HepG2 (cell line): Measurements from ENCODE around the gene CABLES1. TPM values are rescaled to one million over a fixed set of nuclear protein-coding genes. Genes with fewer than 3 reads are reported as not detected.

Experiments used
- CREB1 ChIP-seq, 2 experiments: fragments of 450-650 bp in 1 of 2; IDR thresholded peaks; 2 replicates each; pipeline ENCODE4 v1.6.1; 2016 to 2017; ENCODE audit warnings: control low read depth in 1 of 2, mild to moderate bottlenecking in 1 of 2, missing compliant biosample characterization in 1 of 2, missing genetic modification characterization in 1 of 2
- ELK4 ChIP-seq: sonication (generic); formaldehyde crosslinking; IDR thresholded peaks from 2 replicates; pipeline ENCODE4 v1.9.0; 2021; ENCODE audit warnings: missing genetic modification reagents, borderline replicate concordance
- ERF ChIP-seq: IDR thresholded peaks from 2 replicates; pipeline ENCODE4 v1.6.1; 2018; ENCODE audit warnings: missing biosample characterization, missing genetic modification reagents
- HMG20A ChIP-seq: IDR thresholded peaks from 2 replicates; pipeline ENCODE4 v1.6.1; 2016; ENCODE audit warnings: borderline replicate concordance
- KLF9 ChIP-seq: IDR thresholded peaks from 2 replicates; pipeline ENCODE4 v1.6.1; 2016; ENCODE audit warnings: low read depth
- LCORL ChIP-seq, 2 experiments: fragments of 450-650 bp in 1 of 2; sonication (generic) in 1 of 2; formaldehyde crosslinking in 1 of 2; IDR thresholded peaks; 2 replicates each; pipeline versions ENCODE4 v1.5.0 to v1.6.1; 2017 to 2020; ENCODE audit warnings: antibody characterized with exemption in 1 of 2, missing genetic modification reagents in 1 of 2
- MEF2D ChIP-seq: sonication (generic); formaldehyde crosslinking; IDR thresholded peaks from 2 replicates; pipeline ENCODE4 v1.5.1; 2020; ENCODE audit warnings: mild to moderate bottlenecking, missing genetic modification reagents
- NCOA2 ChIP-seq: sonication (generic); formaldehyde crosslinking; IDR thresholded peaks from 2 replicates; pipeline ENCODE4 v1.8.0; 2022; ENCODE audit warnings: inconsistent platforms
- NFATC3 ChIP-seq: sonication (generic); formaldehyde crosslinking; IDR thresholded peaks from 2 replicates; pipeline ENCODE4 v1.5.1; 2020; ENCODE audit warnings: mild to moderate bottlenecking, missing genetic modification reagents
- PATZ1 ChIP-seq: sonication (generic); formaldehyde crosslinking; IDR thresholded peaks from 2 replicates; pipeline ENCODE4 v1.4.0; 2020; ENCODE audit warnings: missing genetic modification reagents
- PCBP1 ChIP-seq: fragments of 200-400 bp; formaldehyde crosslinking; IDR thresholded peaks from 2 replicates; pipeline ENCODE4 v1.6.1; 2017; ENCODE audit warnings: mild to moderate bottlenecking, low read depth, low read length, borderline replicate concordance
- SAP130 ChIP-seq: IDR thresholded peaks from 2 replicates; pipeline ENCODE4 v1.6.1; 2016; ENCODE audit warnings: low read depth
- SOX6 ChIP-seq, 2 experiments: fragments of 450-650 bp in 1 of 2; sonication (generic) in 1 of 2; formaldehyde crosslinking in 1 of 2; IDR thresholded peaks; 2 replicates each; pipeline versions ENCODE4 v1.4.0 to v1.6.1; 2017 to 2020; ENCODE audit warnings: antibody characterized with exemption in 1 of 2, mild to moderate bottlenecking in 1 of 2, missing genetic modification reagents in 1 of 2
- TBX2 ChIP-seq: sonication (generic); formaldehyde crosslinking; IDR thresholded peaks from 2 replicates; pipeline ENCODE4 v1.5.0; 2020; ENCODE audit warnings: missing genetic modification reagents, mild to moderate bottlenecking, borderline replicate concordance
- ZBTB7B ChIP-seq: sonication (generic); formaldehyde crosslinking; IDR thresholded peaks from 2 replicates; pipeline ENCODE4 v1.4.0; 2020; ENCODE audit warnings: missing genetic modification reagents
- ZNF430 ChIP-seq: sonication (generic); formaldehyde crosslinking; IDR thresholded peaks from 2 replicates; pipeline ENCODE4 v1.9.0; 2021; ENCODE audit warnings: mild to moderate bottlenecking, missing genetic modification reagents
- ZSCAN31 ChIP-seq: sonication (generic); formaldehyde crosslinking; IDR thresholded peaks from 2 replicates; pipeline ENCODE4 v1.5.0; 2020; ENCODE audit warnings: low read depth, mild to moderate bottlenecking, missing genetic modification reagents
- ZZZ3 ChIP-seq: sonication (generic); formaldehyde crosslinking; IDR thresholded peaks from 2 replicates; pipeline ENCODE4 v1.4.0; 2020; ENCODE audit warnings: missing genetic modification reagents, mild to moderate bottlenecking, borderline replicate concordance
- polyA plus RNA-seq, 8 experiments: library from polyadenylated mRNA; depleted of rRNA in 3 of 8; stranded (reverse) in 7 of 8; unstranded in 1 of 8; fragments of >200 nt; fragmentation: Illumina TruSeq in 4 of 8; extraction: Trizol in 4 of 8; gene quantifications; 2 replicates each; pipeline versions ENCODE4 v1.2.1 to v1.2.3, GENCODE V29; 2011 to 2016; ENCODE audit warnings: low read depth in 4 of 8, missing spikeins in 1 of 8, mixed read lengths in 1 of 8; ENCODE audit not compliant: insufficient read depth in 1 of 8
- total RNA-seq, 5 experiments: library from RNA; depleted of rRNA; stranded (reverse); fragments of >200 nt; fragmentation: Illumina TruSeq; extraction: Trizol; gene quantifications; 2 replicates each; pipeline ENCODE4 v1.2.3, GENCODE V29; 2016; ENCODE audit warnings: low read depth in 1 of 5
- TF ChIP-seq, protein P1 (sequence below): sonication (generic); formaldehyde crosslinking; IDR thresholded peaks from 2 replicates; pipeline ENCODE4 v1.4.0; 2020; ENCODE audit warnings: mild to moderate bottlenecking, missing genetic modification reagents, borderline replicate concordance

Gene CABLES1
- total and polyA plus RNA-seq, 2 of the 13 experiments (the other 11 are each of a cell fraction or from before 2014, with no cell fraction given) = 14.7 to 25.8 TPM

DNA sequence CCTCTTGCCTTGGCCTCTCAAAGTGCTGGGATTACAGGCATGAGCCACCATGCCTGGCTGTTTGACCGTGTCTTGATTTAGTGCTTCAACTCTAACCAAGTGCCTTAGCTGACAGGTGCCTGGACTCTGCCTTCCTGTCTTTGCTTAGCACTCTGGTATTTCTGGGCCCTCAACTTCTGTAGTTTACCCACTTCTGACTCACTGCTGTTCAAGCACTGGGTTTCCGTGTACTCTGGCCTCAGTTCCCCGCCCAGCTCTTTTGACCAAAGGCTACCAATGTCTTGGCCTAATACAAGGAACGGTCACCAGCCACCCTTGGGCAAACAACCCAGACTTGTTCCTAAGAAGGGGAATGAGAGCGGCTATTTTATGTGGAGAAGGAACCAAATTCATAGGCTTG, 35.7 kb upstream of the CABLES1 start (continued):
- TF ChIP-seq, protein P1, sequence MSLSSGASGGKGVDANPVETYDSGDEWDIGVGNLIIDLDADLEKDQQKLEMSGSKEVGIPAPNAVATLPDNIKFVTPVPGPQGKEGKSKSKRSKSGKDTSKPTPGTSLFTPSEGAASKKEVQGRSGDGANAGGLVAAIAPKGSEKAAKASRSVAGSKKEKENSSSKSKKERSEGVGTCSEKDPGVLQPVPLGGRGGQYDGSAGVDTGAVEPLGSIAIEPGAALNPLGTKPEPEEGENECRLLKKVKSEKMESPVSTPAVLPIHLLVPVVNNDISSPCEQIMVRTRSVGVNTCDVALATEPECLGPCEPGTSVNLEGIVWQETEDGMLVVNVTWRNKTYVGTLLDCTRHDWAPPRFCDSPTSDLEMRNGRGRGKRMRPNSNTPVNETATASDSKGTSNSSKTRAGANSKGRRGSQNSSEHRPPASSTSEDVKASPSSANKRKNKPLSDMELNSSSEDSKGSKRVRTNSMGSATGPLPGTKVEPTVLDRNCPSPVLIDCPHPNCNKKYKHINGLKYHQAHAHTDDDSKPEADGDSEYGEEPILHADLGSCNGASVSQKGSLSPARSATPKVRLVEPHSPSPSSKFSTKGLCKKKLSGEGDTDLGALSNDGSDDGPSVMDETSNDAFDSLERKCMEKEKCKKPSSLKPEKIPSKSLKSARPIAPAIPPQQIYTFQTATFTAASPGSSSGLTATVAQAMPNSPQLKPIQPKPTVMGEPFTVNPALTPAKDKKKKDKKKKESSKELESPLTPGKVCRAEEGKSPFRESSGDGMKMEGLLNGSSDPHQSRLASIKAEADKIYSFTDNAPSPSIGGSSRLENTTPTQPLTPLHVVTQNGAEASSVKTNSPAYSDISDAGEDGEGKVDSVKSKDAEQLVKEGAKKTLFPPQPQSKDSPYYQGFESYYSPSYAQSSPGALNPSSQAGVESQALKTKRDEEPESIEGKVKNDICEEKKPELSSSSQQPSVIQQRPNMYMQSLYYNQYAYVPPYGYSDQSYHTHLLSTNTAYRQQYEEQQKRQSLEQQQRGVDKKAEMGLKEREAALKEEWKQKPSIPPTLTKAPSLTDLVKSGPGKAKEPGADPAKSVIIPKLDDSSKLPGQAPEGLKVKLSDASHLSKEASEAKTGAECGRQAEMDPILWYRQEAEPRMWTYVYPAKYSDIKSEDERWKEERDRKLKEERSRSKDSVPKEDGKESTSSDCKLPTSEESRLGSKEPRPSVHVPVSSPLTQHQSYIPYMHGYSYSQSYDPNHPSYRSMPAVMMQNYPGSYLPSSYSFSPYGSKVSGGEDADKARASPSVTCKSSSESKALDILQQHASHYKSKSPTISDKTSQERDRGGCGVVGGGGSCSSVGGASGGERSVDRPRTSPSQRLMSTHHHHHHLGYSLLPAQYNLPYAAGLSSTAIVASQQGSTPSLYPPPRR (CRISPR knock-in tag) = peak; percentile 76; the same call in 1 of the 2 replicates
- no peak for TF ChIP-seq KLF9
- TF ChIP-seq TBX2 (CRISPR knock-in tag) = peak; percentile 54; the same call in 1 of the 2 replicates
- TF ChIP-seq ELK4 = no peak
- TF ChIP-seq CREB1 (IDR thresholded peaks at IDR 0.05) = no peak
- TF ChIP-seq CREB1 (CRISPR knock-in tag; IDR thresholded peaks at IDR 0.05) = peak; percentile 44; the same call in 1 of the 2 replicates
- TF ChIP-seq MEF2D (CRISPR knock-in tag) = peak; percentile 40; the same call in 1 of the 2 replicates
- peak; percentile 19; the same call in 1 of the 2 replicates for TF ChIP-seq PATZ1 (CRISPR knock-in tag)
- 0 out of 2 replicates have a peak, but pooled peaks have one; percentile 21 for TF ChIP-seq ERF (CRISPR knock-in tag)
- TF ChIP-seq PCBP1 = no peak
- peak; percentile 77 for TF ChIP-seq NCOA2 (CRISPR knock-in tag)
- TF ChIP-seq ZZZ3 (CRISPR knock-in tag) = no peak
- TF ChIP-seq HMG20A = peak; percentile 70; the same call in 1 of the 2 replicates
- TF ChIP-seq SAP130 = peak; percentile 71
- no peak for TF ChIP-seq SOX6 (IDR thresholded peaks at IDR 0.05)
- TF ChIP-seq SOX6 (CRISPR knock-in tag; IDR thresholded peaks at IDR 0.05) = peak; percentile 71
- TF ChIP-seq ZNF430 = 0 out of 2 replicates have a peak, but pooled peaks have one; percentile 29
- TF ChIP-seq NFATC3 = 0 out of 2 replicates have a peak, but pooled peaks have one; percentile 32
- peak; percentile 36; the same call in 1 of the 2 replicates for TF ChIP-seq ZBTB7B (CRISPR knock-in tag)
- no peak for TF ChIP-seq LCORL (IDR thresholded peaks at IDR 0.05)
- TF ChIP-seq LCORL (CRISPR knock-in tag; IDR thresholded peaks at IDR 0.05) = peak; percentile 65
- no peak for TF ChIP-seq ZSCAN31
